Right hindlimb (tissue), 1 donor: ENCODE results near the gene STX11.
A peak's percentile ranks its signal among the peaks of the same experiment; 100 is the strongest.

ENCODE experiments used
- DNase-seq: peaks from one replicate; pipeline ENCODE4 v3.0.0-alpha.2; 2018

The STX11 gene

DNA sequence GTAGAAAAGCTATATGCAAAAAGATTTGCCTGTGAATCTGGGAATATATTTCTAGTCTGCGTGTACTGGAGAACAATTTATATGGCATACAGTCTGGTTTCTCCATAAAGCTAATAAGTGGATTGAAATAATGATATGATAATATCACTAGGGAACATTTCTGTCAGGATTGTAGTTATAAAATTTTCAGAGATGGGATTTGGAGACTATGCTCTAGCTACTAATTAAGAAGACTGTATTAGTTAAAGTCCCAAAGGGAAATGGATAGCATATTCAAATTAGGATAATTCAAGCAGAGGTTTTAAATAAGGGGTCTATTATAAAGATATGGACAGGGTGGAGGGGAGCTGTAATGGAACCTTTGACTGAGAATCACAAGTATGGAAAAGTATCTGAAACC is 7.2 kb upstream of the STX11 start:
- DNase-seq: no peak

GRCh38 chr6:144143878-144144277 is 6.4 kb upstream of the STX11 start:
- no peak for DNase-seq

DNA sequence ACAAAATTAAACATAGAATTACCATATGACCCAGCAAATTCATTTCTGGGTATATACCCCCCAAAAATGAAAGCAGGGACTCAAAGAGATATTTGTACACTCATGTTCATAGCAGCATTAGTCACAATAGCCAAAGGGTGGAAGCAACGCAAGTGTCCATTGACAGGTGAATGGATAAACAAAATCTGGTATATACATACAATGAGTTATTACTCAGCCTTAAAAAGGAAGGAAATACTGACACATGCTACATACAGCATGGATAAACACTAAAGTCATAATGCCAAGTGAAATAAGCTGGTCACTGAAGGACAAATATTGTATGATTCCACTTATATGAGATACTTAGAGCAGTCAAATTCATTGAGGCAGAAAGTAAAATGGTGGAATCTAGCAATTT is 5.3 kb upstream of the STX11 start:
- no peak for DNase-seq

DNA sequence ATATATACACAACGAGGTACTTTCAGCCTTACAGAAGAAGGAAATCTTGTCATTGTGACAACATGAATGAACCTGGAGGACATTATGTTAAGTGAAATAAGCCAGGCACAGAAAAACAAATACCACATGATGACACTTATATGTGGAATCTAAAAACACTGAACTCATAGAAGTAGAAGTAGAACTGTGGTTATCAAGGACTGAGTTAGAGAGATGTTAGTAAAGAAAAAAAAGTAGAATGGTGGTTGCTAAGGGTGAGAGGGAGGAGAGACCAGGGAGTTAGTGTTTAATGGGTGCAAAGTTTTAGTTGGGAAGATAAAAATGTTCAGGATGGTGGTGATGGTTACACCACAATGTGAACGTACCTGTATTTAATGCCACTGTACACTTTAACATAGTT is 4.8 kb upstream of the STX11 start:
- DNase-seq: no peak

- DNase-seq: no peak
Measured at GRCh38 chr6:144148886-144149285, 1.4 kb upstream of the STX11 start.

GRCh38 chr6:144149558-144149893 is 791 bp upstream of the STX11 start:
- DNase-seq: peak; percentile 20

DNA sequence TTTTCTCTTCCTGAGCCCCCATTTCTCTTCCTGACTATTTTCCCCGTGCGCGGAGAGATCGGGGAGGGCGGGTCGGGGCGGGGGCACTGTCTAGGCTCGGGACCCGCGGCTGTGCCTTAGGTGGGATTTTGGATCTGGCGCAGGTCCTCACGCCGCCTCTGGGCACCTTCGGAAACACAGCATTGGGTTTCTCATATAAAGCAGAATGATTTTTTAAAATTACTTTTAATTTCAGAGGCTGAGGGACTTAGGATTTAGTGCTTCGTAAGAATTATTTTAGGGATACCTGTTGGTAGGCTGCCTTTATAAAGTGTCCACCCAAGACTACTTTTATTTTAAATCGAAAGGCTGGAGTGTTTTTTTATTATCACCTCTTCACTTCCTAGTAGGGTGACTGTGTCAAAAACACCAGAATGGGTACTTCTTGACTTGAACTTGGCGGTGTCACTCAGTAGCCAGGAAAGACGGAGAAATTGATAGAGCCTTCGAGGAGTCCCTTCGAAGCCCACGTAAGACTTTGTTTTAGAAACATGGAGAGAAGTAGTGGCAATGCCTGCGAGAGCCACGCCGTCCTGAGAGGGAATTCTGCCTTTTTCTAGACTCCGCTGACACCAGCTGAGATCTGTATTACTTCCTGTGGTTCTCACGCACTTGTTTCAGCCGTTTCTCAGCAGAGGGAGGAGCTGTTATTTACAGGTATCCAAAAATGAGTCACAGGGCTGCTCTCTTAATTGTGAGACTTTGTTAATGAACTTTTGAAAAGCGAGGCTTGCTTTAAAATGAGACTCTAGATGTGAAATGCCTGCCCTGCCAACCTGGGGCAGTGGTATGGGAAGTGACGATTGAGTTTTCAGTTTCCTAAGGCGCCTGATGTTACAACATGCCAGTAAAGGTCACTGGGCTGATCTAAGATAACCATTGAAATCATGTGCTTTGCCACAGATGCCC is 667 bp downstream of the STX11 start:
- peak; percentile 32 for DNase-seq

DNA sequence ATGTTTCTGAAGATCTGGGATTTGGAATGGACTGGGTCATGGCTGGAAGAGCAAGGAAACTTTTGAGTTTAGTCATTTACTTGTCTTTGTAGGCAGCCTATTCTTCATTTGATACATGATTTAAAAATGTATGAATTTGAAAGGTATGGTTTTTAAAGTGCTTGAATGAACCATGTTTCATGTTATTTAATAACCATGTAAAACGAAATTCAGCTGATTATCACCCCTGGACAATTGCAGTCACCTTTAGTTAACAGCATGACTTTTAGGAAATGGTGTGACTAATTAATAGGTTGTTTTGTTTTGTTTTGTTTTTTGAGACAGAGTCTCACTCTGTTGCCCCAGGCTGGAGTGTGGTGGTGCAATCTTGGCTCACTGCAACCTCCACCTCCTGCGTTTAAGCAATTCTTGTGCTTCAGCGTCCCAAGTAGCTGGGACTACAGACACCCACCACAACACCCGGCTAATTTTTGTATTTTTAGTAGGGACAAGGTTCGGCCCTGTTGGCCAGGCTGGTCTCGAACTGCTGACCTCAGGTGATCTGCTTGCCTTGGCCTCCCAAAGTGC is 2.1 kb downstream of the STX11 start:
- no peak for DNase-seq

GRCh38 chr6:144153260-144153659 is 2.9 kb downstream of the STX11 start:
- no peak for DNase-seq

GRCh38 chr6:144153971-144154370 is 3.7 kb downstream of the STX11 start:
- no peak for DNase-seq

- no peak for DNase-seq
Measured at GRCh38 chr6:144155529-144155928, 5.2 kb downstream of the STX11 start.

GRCh38 chr6:144156338-144156737 is 6.0 kb downstream of the STX11 start:
- no peak for DNase-seq

- DNase-seq: no peak
Measured at GRCh38 chr6:144156991-144157390, 6.7 kb downstream of the STX11 start.

GRCh38 chr6:144158133-144158532 is 7.8 kb downstream of the STX11 start:
- peak; percentile 63 for DNase-seq

GRCh38 chr6:144159223-144159622 is 8.9 kb downstream of the STX11 start:
- DNase-seq: no peak

DNA sequence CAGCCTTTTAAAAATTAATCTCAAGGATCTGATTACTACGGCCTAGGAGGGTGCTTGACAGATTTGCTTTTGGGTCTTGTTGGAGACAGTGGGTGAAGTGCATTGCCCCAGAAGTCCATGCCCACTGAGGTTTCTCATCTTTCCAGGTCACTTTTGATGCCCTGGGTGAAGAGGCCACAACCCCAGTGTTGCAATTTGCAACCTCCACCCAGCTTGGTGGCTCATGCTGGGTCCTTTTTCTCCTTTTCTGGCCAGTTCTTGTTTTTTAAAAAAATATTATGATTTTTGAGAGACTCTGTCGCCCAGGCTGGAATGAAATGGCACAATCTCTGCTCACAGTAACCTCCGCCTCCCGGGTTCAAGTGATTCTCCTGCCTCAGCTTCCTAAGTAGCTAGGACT is 9.4 kb downstream of the STX11 start:
- no peak for DNase-seq

GRCh38 chr6:144160431-144161005 is 10.2 kb downstream of the STX11 start:
- DNase-seq: no peak

- no peak for DNase-seq
Measured at GRCh38 chr6:144161975-144162374, 11.7 kb downstream of the STX11 start.

DNA sequence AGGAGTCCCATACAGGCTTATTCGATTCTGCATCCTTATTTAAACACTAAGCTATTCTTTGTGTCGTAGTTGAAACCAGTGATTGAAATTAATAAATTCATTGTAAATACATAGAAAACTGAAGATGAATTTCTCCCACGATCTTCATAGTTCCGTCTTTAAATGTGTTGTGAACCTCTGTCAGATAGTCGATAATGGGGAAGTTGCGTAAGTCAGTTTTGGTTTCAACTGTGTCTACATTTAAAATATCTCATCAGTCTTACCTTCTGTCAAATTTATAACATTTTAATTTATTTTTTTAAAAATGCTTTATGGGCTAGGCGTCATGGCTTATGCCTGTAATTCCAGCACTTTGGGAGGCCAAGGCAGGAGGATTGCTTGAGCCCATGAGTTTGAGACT is 12.7 kb downstream of the STX11 start:
- no peak for DNase-seq

DNA sequence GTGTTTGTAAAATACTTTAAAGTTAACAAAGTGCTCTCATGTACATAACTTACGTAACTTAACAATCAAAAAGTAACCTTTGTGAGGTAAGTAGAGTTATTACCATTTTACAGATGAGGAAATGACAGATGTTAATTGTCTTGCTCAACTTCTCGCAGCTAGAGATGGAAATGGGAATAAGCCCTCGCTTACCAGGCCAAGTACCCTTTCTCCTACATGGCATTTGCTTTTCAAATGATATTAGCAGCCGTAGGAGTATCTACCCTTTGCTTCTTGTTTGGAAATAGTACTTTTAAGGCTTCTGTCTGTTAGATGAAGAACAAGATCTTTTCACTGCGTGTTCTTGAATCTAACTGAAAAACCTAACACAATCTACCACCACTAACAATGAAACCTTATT is 15.5 kb downstream of the STX11 start:
- no peak for DNase-seq

- DNase-seq: no peak
Measured at GRCh38 chr6:144170044-144170443, 19.7 kb downstream of the STX11 start.

- DNase-seq: no peak
Measured at GRCh38 chr6:144171406-144171805, 21.1 kb downstream of the STX11 start.

GRCh38 chr6:144174006-144174405 is 23.7 kb downstream of the STX11 start:
- DNase-seq: no peak

DNA sequence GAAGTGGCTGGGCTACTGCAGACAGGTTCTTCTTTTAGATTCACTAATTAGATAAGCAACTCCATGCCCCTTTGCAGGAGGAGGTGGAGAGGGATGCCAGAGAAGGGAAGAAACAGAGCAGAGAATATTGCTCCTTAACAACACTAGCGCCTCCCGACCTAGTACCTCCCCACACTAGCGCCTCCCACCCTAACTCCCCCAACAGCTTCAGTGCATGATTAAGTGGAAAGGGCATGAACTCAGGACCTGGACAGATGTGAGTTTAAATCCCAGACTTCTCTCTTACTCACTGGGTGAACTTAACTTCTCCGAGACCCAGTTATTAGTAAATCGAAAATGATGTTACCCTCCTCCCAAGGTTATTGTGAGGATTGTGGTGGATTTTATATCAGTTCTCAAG is 25.7 kb downstream of the STX11 start:
- DNase-seq: no peak
